Lower leg skin (tissue), 3 donors: Measurements from ENCODE around the gene SEC22A.

ENCODE experiments used
- POLR2A ChIP-seq, 2 donors: fragments of 450-650 bp; IDR thresholded peaks; one replicate each; pipeline ENCODE4 v1.6.1; 2016 to 2017; ENCODE audit warnings: antibody characterized with exemption in 2 of 2, mild to moderate bottlenecking in 1 of 2, moderate library complexity in 1 of 2
- TF ChIP-seq, protein P1 (sequence below), 3 donors: fragments of 450-650 bp; IDR thresholded peaks; one replicate each; pipeline ENCODE4 v1.5.1; 2016; ENCODE audit warnings: antibody characterized with exemption in 3 of 3, mild to moderate bottlenecking in 3 of 3, moderate library complexity in 2 of 3

DNA sequence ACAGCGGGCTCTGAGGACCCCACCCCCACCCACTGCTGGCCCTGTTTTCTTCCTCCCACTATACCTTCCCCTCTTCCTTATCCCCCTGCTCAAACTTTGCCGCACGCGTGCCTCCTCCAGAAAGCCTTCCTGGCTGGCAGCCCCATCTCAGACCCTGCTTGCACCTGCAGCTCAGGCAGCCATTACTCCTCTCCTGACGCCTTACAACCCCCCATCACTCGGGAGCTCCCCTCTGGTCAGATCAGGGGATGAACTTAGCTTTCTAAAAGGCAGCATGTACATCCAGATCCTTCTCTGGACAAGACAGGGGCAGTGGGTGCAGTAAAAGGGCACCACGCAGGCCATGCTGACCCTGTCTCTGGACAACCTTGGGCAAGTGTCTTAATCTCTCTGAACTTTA, 94.5 kb downstream of the SEC22A start:
- TF ChIP-seq, protein P1, sequence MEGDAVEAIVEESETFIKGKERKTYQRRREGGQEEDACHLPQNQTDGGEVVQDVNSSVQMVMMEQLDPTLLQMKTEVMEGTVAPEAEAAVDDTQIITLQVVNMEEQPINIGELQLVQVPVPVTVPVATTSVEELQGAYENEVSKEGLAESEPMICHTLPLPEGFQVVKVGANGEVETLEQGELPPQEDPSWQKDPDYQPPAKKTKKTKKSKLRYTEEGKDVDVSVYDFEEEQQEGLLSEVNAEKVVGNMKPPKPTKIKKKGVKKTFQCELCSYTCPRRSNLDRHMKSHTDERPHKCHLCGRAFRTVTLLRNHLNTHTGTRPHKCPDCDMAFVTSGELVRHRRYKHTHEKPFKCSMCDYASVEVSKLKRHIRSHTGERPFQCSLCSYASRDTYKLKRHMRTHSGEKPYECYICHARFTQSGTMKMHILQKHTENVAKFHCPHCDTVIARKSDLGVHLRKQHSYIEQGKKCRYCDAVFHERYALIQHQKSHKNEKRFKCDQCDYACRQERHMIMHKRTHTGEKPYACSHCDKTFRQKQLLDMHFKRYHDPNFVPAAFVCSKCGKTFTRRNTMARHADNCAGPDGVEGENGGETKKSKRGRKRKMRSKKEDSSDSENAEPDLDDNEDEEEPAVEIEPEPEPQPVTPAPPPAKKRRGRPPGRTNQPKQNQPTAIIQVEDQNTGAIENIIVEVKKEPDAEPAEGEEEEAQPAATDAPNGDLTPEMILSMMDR (IDR thresholded peaks at IDR 0.05), result no peak
- no peak for TF ChIP-seq POLR2A (IDR thresholded peaks at IDR 0.05)
